ENCODE measurements around the gene B4GALNT3.

B4GALNT3 gene

GRCh38 chr12:467591-467990 is 7.9 kb downstream of the B4GALNT3 start:
- TF ChIP-seq CTCF (IDR thresholded peaks at IDR 0.05; ENCODE audit: low read depth, low read length), result no peak
- no peak for DNase-seq (ENCODE audit: extremely low read depth, low read depth)

GRCh38 chr12:468671-469389 is 9.1 kb downstream of the B4GALNT3 start:
- TF ChIP-seq CTCF (IDR thresholded peaks at IDR 0.05; ENCODE audit: low read depth, low read length), result no peak
- no peak for DNase-seq (ENCODE audit: extremely low read depth, low read depth)

DNA sequence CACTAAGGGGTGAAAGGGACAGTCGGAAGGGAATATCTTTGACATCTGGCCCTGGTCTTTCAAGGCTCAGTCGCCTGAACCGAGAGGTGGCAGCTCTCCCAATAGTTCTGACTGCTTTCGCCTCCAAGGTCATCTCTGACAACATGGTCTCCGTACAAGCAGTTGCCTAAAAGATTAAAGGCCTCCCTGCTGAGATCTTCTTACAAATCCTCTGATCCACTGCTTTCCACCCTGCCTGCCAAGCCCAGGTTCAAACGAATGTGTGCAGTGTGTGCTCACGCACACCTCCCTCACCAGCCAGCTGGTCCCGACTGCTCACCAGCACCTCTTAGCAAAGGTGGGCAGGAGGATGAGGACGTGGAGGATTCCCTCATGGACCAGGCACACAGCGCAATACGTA is 10.4 kb downstream of the B4GALNT3 start:
- DNase-seq (ENCODE audit: extremely low read depth, low read depth), result no peak
- no peak for TF ChIP-seq CTCF (IDR thresholded peaks at IDR 0.05; ENCODE audit: low read depth, low read length)

DNA sequence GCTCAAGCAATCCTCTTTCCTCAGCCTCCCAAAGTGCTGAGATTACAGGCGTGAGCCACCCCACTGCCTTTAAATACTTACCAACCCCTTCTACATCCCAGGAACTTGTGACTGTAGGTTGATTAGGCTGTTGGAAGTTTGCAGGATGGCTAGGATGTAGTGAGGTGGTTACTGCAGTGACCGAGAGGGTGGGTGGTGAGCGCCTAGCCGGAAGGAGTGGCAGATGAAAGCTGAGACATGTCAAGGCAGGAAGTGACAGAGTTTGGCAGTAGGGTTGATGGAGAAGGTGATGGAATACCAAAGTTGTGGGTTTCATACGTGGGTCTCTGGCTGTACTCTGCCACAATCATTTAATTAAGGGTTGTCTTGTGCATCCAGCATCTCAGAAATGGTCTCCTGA is 13.5 kb downstream of the B4GALNT3 start:
- no peak for DNase-seq (ENCODE audit: extremely low read depth, low read depth)
- no peak for TF ChIP-seq CTCF (IDR thresholded peaks at IDR 0.05; ENCODE audit: low read depth, low read length)

DNA sequence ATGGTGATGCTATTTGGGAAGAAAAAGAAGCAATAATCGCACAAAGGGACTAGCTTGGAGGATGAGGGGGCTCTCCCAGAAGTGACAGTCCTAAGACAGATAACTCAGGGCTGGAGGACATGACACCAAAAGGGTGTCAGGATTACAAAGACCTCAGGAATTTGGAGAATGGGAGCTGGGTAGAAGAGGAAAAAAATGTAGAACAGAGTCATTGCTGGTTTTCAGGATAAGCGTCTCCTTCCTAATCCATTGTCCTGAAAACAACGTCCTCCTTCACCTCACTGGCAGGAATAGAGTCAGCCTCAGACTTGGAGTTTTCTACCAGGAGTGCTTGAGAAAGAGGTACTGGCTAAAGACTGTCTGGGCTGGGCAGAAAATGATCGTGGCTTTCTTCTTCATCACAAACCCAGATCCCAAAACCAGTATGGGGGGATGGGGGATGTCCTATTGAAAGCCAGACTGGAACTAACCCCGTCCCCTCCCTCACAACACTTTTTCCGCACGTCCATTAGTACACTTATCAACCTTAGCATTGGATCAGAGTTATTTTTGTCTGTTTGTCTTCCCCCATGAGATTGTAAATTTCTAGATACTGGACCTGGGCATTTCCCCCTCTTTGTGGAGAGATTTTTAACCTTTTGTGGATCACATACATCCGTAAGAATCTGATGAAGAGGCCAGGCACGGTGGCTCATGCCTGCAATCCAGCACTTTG is 14.3 kb downstream of the B4GALNT3 start:
- no peak for TF ChIP-seq CTCF (IDR thresholded peaks at IDR 0.05; ENCODE audit: low read depth, low read length)
- DNase-seq (ENCODE audit: extremely low read depth, low read depth), result no peak

- DNase-seq (ENCODE audit: extremely low read depth, low read depth), result no peak
- no peak for TF ChIP-seq CTCF (IDR thresholded peaks at IDR 0.05; ENCODE audit: low read depth, low read length)
Observed at GRCh38 chr12:475286-475685, 15.5 kb downstream of the B4GALNT3 start.

DNA sequence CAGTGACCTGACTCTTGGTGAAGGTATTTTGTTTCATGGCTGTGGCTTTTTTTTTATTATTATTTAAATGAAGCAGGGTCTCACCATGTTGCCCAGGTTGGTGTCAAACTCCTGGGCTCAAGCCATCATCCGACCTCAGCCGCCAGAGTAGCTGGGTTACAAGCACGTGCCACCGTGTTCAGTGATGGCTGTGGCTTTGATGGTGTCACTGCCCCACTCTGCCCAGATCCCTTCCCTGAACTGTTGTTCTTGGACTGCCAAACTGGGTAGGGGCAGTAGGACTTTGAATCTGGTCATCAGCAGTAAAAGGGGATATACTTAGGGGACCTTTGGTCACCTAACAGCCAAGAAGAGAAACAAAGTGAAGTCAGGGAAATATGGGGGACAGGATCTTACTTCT is 19.4 kb downstream of the B4GALNT3 start:
- TF ChIP-seq CTCF (IDR thresholded peaks at IDR 0.05; ENCODE audit: low read depth, low read length), result no peak
- no peak for DNase-seq (ENCODE audit: extremely low read depth, low read depth)

Data from AG09319 (cell line).